ENCODE data around the gene PACSIN2. TPM values are rescaled to one million over a fixed set of nuclear protein-coding genes. Genes with fewer than 3 reads are reported as not detected.

The PACSIN2 gene
- total RNA-seq, 1 donor from 2014 or later = 63.0 TPM

DNA sequence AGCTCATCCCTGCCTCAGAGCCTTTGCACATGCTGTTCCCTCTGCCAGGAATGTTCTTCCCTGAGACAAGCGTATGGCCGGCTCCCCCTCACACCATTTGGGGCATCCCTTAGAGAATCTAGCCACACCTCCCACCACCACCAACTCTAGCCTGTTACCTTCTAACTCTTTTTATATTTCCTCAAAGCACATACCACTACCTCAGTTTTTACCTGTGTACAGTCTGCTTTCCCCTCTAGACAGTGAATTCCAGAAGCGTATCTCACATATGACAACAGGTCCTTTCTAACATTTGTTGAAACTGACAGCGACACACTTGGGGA is 82.8 kb downstream of the PACSIN2 start:
- H3K4me3 ChIP-seq (ENCODE audit: low read depth, low read length) = no peak overlapping the region
- DNase-seq (ENCODE audit: low read depth) = no peak
- no peak for TF ChIP-seq CTCF (conservative IDR thresholded peaks at IDR 0.05; ENCODE audit: low read depth, low read length)

DNA sequence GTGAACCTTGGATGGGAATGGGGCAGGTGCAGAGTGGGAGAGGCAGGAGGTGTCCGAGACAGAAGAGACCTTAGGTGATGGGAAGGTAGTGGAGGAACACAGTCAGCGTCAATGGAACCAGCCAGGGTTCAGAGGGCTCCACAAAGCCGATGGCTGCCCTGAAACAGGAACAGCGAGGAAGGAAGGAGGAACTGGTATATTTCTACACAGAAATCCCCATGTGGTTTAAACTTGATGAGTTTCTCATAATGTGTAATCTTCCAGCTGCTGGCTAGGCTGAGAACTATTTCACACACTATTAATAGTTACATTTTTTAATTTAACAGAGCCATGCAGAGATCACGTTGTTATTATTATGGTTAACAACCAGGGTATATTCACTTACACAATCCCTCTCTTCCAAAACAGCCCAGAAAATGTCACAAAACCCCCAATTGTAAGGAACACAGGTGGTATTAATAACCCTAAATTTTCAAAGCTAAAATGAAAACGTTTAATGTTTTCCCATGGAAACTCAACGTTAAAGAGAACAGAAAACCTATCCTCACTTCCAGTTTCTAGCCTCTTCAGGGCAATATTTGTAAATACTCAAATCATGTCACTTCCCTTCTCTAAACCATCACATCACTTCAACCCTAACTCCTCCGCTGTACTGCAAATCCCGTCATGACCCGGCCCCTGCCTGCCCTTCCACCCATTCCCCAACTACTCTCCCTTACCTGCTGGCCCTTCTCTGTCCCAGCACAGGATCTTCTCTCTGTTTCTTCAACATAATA is 83.3 kb downstream of the PACSIN2 start:
- TF ChIP-seq CTCF (conservative IDR thresholded peaks at IDR 0.05; ENCODE audit: low read depth, low read length) = no peak
- no peak for DNase-seq (ENCODE audit: low read depth)
- H3K4me3 ChIP-seq (ENCODE audit: low read depth, low read length) = no peak overlapping the region

- no peak for DNase-seq (ENCODE audit: low read depth)
- H3K4me3 ChIP-seq (ENCODE audit: low read depth, low read length) = no peak overlapping the region
- peak; percentile 59 for TF ChIP-seq CTCF (conservative IDR thresholded peaks at IDR 0.05; ENCODE audit: low read depth, low read length)
These were observed 84.0 kb downstream of the PACSIN2 start for GRCh38 chr22:42930810-42931420.

GRCh38 chr22:42929838-42930155 is 85.2 kb downstream of the PACSIN2 start:
- H3K4me3 ChIP-seq (ENCODE audit: low read depth, low read length) = no peak overlapping the region
- no peak for TF ChIP-seq CTCF (conservative IDR thresholded peaks at IDR 0.05; ENCODE audit: low read depth, low read length)
- no peak for DNase-seq (ENCODE audit: low read depth)

DNA sequence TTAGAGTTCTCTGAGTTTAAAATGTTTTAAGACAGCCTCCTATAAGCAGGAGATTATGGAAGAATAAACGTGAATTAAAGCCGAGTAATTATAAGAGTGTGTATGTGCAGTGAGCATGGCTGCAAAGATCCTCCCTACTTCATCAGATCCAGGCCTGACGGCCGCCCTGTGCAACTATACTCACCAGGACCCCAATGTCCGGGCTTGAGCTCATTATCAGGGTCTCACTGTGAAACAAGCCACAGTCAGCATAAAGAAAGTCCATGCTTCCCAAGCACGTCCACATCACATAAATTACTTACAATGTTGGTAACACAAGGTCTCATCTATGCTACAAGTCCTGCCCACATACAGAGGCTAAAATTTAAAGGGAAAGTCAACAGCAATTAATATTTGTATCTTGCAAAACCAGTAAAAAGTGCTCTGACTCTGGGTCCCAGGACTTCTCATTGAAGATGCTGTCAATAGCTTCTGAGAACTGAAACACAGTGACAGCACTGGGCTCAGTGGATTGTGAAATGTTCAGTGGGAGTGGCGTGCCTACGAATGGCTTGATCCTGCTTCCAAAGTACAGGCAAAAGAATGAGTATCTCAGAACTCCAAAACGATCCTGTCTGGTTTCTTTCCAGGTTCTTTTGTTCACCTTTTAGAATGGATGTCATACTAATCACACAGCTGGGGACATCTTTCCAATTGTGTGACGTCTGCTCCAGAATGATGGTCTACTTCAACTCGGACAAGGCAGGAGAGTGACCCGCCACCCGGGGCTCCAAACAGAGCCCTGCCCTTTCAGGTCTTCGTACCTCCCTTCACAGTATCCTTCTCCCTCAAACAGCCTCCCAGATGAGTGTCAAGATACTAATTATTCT is 85.7 kb downstream of the PACSIN2 start:
- no peak for TF ChIP-seq CTCF (conservative IDR thresholded peaks at IDR 0.05; ENCODE audit: low read depth, low read length)
- no peak overlapping the region for H3K4me3 ChIP-seq (ENCODE audit: low read depth, low read length)
- DNase-seq (ENCODE audit: low read depth) = no peak

DNA sequence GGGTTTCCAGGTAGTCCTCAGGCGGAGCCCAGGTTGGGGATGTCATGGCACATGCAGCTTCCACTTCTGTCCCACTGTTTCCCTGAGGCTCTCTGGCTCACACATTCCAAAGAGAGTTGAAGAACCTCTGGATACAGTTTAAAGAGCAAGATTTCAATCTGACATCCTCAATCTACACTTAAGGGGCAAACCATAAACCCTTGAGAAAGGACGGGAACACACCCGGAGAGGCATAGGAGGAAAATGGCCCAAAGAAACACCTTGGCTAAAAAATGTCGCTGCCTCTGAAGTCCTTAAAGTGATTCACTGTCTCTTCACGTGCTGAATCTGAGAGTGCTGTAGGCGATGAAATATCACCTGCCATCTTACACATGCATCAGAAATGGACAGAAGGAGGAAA is 87.0 kb downstream of the PACSIN2 start:
- H3K4me3 ChIP-seq (ENCODE audit: low read depth, low read length) = no peak overlapping the region
- no peak for TF ChIP-seq CTCF (conservative IDR thresholded peaks at IDR 0.05; ENCODE audit: low read depth, low read length)
- DNase-seq (ENCODE audit: low read depth) = no peak
